ENCODE data around the gene THOC1.

DNA sequence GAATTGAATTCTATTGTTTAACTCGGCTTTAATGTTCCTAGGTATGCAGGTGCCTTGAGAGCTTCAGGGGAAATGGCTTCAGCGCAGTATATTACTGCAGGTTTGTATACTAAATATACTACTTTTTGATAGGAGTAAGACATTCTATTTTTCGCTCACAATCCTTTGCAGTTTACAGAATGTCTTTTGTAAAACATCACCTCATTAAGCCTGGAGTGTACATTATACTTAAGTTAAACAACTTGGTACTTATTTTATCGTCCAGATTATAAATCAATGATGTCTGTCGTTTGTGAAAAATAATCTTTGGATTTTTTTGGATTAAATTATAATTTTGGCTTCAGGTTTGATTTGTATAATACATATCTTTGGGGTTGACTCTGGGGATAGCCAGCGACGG lies 75.0 kb downstream of the THOC1 start:
- TF ChIP-seq POLR2A (IDR thresholded peaks at IDR 0.05) (no peak), POLR2AphosphoS5 (IDR thresholded peaks at IDR 0.05) (no peak)
- TF ChIP-seq, protein P1, sequence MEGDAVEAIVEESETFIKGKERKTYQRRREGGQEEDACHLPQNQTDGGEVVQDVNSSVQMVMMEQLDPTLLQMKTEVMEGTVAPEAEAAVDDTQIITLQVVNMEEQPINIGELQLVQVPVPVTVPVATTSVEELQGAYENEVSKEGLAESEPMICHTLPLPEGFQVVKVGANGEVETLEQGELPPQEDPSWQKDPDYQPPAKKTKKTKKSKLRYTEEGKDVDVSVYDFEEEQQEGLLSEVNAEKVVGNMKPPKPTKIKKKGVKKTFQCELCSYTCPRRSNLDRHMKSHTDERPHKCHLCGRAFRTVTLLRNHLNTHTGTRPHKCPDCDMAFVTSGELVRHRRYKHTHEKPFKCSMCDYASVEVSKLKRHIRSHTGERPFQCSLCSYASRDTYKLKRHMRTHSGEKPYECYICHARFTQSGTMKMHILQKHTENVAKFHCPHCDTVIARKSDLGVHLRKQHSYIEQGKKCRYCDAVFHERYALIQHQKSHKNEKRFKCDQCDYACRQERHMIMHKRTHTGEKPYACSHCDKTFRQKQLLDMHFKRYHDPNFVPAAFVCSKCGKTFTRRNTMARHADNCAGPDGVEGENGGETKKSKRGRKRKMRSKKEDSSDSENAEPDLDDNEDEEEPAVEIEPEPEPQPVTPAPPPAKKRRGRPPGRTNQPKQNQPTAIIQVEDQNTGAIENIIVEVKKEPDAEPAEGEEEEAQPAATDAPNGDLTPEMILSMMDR (IDR thresholded peaks at IDR 0.05 in 8 of 11, conservative IDR thresholded peaks at IDR 0.05 in 3 of 11) = no peak

Measured in spleen (tissue), 7 donors.